IMR-90 (cell line): ENCODE results near the gene CRIP1. TPM values are rescaled to one million over a fixed set of nuclear protein-coding genes. Genes with fewer than 3 reads are reported as not detected.

Experiments used
- ATAC-seq: fragments of 200-7000 bp; cut with Tn5 transposase; 2 replicates; pipeline ENCODE4 v1.9.1; 2020; ENCODE audit warnings: low read depth, mild to moderate bottlenecking, moderate library complexity
- BruUV-seq: library from RNA; stranded (reverse); fragments of 400-500 nt; replicated peaks from 2 replicates; lab custom pipeline; 2021; lab: Mats Ljungman, UMichigan
- CTCF ChIA-PET: fragments of 300-600 bp; formaldehyde crosslinking; extraction: SDS; loops from one replicate; lab custom pipeline; 2021; ENCODE audit warnings: antibody characterized with exemption; lab: Yijun Ruan, JAX
- POLR2A ChIA-PET: fragments of 300-600 bp; sonication (Branson Sonifier 250); formaldehyde crosslinking; loops from one replicate; lab custom pipeline; 2022; ENCODE audit warnings: antibody characterized with exemption; ENCODE audit not compliant: unreplicated experiment; lab: Charles Lee
- DNase-seq: peaks from one replicate; pipeline ENCODE4 v3.0.0; 2013
- H2AFZ ChIP-seq: replicated peaks from 2 replicates; pipeline ENCODE3; 2013; ENCODE audit warnings: low read length, mild to moderate bottlenecking; ENCODE audit not compliant: poor library complexity
- H2AK5ac ChIP-seq: 2 replicates; pipeline ENCODE4 v1.6.1; 2013; ENCODE audit warnings: low read depth, low read length, inconsistent platforms
- H2AK9ac ChIP-seq: replicated peaks from 2 replicates; pipeline ENCODE3; 2013; ENCODE audit warnings: mild to moderate bottlenecking, low read depth, low read length, moderate library complexity; ENCODE audit not compliant: poor library complexity
- H2BK120ac ChIP-seq: 2 replicates; pipeline ENCODE4 v1.6.1; 2013; ENCODE audit warnings: low read depth, low read length, inconsistent platforms
- H2BK15ac ChIP-seq: 3 replicates; pipeline ENCODE4 v1.6.1; 2013; ENCODE audit warnings: low read depth, low read length, inconsistent platforms
- H2BK20ac ChIP-seq: 2 replicates; pipeline ENCODE4 v1.6.1; 2013; ENCODE audit warnings: low read depth, mild to moderate bottlenecking, inconsistent platforms, low read length, moderate library complexity
- H2BK5ac ChIP-seq: 2 replicates; pipeline ENCODE4 v1.6.1; 2013; ENCODE audit warnings: mild to moderate bottlenecking, low read depth, low read length, inconsistent platforms; ENCODE audit not compliant: poor library complexity, severe bottlenecking
- H3K14ac ChIP-seq: replicated peaks from 2 replicates; pipeline ENCODE4 v1.6.1; 2013; ENCODE audit warnings: low read depth, low read length, inconsistent platforms
- H3K18ac ChIP-seq: 2 replicates; pipeline ENCODE4 v1.6.1; 2013; ENCODE audit warnings: low read depth, low read length, control low read depth
- H3K23ac ChIP-seq: 2 replicates; pipeline ENCODE4 v1.6.1; 2013; ENCODE audit warnings: low read depth, low read length, inconsistent platforms
- H3K27ac ChIP-seq: 2 replicates; pipeline ENCODE4 v1.5.1; 2013; ENCODE audit warnings: mild to moderate bottlenecking, control low read depth, low read length; ENCODE audit not compliant: insufficient read depth
- H3K27me3 ChIP-seq: 2 replicates; pipeline ENCODE4 v1.6.1; 2013; ENCODE audit warnings: low read length; ENCODE audit not compliant: control insufficient read depth, insufficient read depth
- H3K36me3 ChIP-seq: 2 replicates; pipeline ENCODE4 v1.6.1; 2013; ENCODE audit warnings: low read length, mixed read lengths; ENCODE audit not compliant: control insufficient read depth, insufficient read depth
- H3K4ac ChIP-seq: 2 replicates; pipeline ENCODE4 v1.6.1; 2013; ENCODE audit warnings: low read depth, low read length, inconsistent platforms
- H3K4me1 ChIP-seq: 2 replicates; pipeline ENCODE4 v1.6.1; 2013; ENCODE audit warnings: low read length, mixed read lengths; ENCODE audit not compliant: control insufficient read depth, insufficient read depth
- H3K4me2 ChIP-seq: 2 replicates; pipeline ENCODE4 v1.6.1; 2013; ENCODE audit warnings: low read depth, mild to moderate bottlenecking, control low read depth, low read length, moderate library complexity
- H3K4me3 ChIP-seq: 2 replicates; pipeline ENCODE4 v1.5.1; 2013; ENCODE audit warnings: low read depth, mild to moderate bottlenecking, control low read depth, low read length, moderate library complexity; ENCODE audit not compliant: insufficient read depth
- H3K56ac ChIP-seq: 2 replicates; pipeline ENCODE4 v1.6.1; 2013; ENCODE audit warnings: low read length, inconsistent platforms; ENCODE audit not compliant: insufficient read depth; ENCODE audit errors: extremely low read depth
- H3K79me1 ChIP-seq, 2 experiments: 2 replicates each; pipeline ENCODE4 v1.6.1; 2013; ENCODE audit warnings: low read length in 2 of 2, inconsistent platforms in 1 of 2, low read depth in 1 of 2
- H3K9ac ChIP-seq: 2 replicates; pipeline ENCODE4 v1.6.1; 2013; ENCODE audit warnings: low read depth, low read length, control low read depth
- H3K9me1 ChIP-seq: 2 replicates; pipeline ENCODE4 v1.6.1; 2013; ENCODE audit warnings: low read length, inconsistent platforms; ENCODE audit not compliant: insufficient read depth
- H3K9me3 ChIP-seq: 2 replicates; pipeline ENCODE4 v1.6.1; 2013; ENCODE audit warnings: low read length; ENCODE audit not compliant: control insufficient read depth, insufficient read depth
- H4K20me1 ChIP-seq: 2 replicates; pipeline ENCODE4 v1.6.1; 2013; ENCODE audit warnings: low read length, inconsistent platforms; ENCODE audit not compliant: insufficient read depth
- H4K5ac ChIP-seq: 2 replicates; pipeline ENCODE4 v1.6.1; 2013; ENCODE audit warnings: mild to moderate bottlenecking, low read depth, low read length, control low read depth
- H4K8ac ChIP-seq, 2 experiments: 2 replicates each; pipeline ENCODE4 v1.6.1; 2013; ENCODE audit warnings: low read depth in 2 of 2, low read length in 2 of 2, control low read depth in 1 of 2, inconsistent platforms in 1 of 2
- H4K91ac ChIP-seq: 2 replicates; pipeline ENCODE4 v1.6.1; 2013; ENCODE audit warnings: low read depth, low read length, inconsistent platforms; ENCODE audit not compliant: insufficient read depth
- BHLHE40 ChIP-seq: fragments of 150-350 bp; IDR thresholded peaks from 2 replicates; pipeline ENCODE4 v1.6.1; 2016; ENCODE audit warnings: mild to moderate bottlenecking, low read depth, low read length
- CEBPB ChIP-seq: IDR thresholded peaks from 2 replicates; pipeline ENCODE4 v1.6.1; 2012; ENCODE audit warnings: low read depth, low read length, improper control_type of control experiment
- FOS ChIP-seq: fragments of 150-350 bp; IDR thresholded peaks from 2 replicates; pipeline ENCODE4 v1.6.1; 2016; ENCODE audit warnings: low read depth, low read length
- MAZ ChIP-seq: IDR thresholded peaks from 2 replicates; pipeline ENCODE4 v1.6.1; 2012; ENCODE audit warnings: low read depth, mild to moderate bottlenecking, low read length, improper control_type of control experiment, moderate library complexity, borderline replicate concordance
- MXI1 ChIP-seq: IDR thresholded peaks from 2 replicates; pipeline ENCODE4 v1.6.1; 2012; ENCODE audit warnings: low read depth, mild to moderate bottlenecking, low read length, moderate library complexity, borderline replicate concordance
- POLR2A ChIP-seq: IDR thresholded peaks from 2 replicates; pipeline ENCODE4 v1.6.1; 2012; ENCODE audit warnings: mild to moderate bottlenecking, low read depth, low read length
- RAD21 ChIP-seq: IDR thresholded peaks from 2 replicates; pipeline ENCODE4 v1.6.1; 2012; ENCODE audit warnings: low read length, improper control_type of control experiment
- RFX5 ChIP-seq: IDR thresholded peaks from 2 replicates; pipeline ENCODE4 v1.8.0; 2012; ENCODE audit warnings: low read depth, mild to moderate bottlenecking, low read length, moderate library complexity
- SMC3 ChIP-seq: fragments of 150-350 bp; IDR thresholded peaks from 2 replicates; pipeline ENCODE4 v1.6.1; 2016; ENCODE audit warnings: low read depth, mild to moderate bottlenecking, antibody characterized with exemption, low read length, moderate library complexity
- WGBS, 2 experiments: methylation state at CpG; one replicate each; pipeline versions ENCODE4 v1.1.5 to v1.1.7; 2013; ENCODE audit warnings: missing lambda C conversion rate in 2 of 2; ENCODE audit not compliant: insufficient read length in 1 of 2; ENCODE audit errors: extremely low coverage in 2 of 2; 5-methylcytosine and 5-hydroxymethylcytosine counted together
- dilution Hi-C: fragments of 300-500 bp; cut with HindIII; formaldehyde crosslinking; loops from one replicate; pipeline ENCODE4 v1.14.3; 2018; ENCODE audit warnings: low sequenced_read_pairs; ENCODE audit not compliant: unreplicated experiment
- in situ Hi-C: fragments of 300-500 bp; cut with MboI; formaldehyde crosslinking; loops from 3 replicates; pipeline ENCODE4 v1.14.3; 2019; ENCODE audit warnings: low sequenced_read_pairs, inconsistent platforms, mixed read lengths
- intact Hi-C: fragments of 100-400 bp; cut with micrococcal nuclease; formaldehyde crosslinking; loops from 2 replicates; pipeline ENCODE4 v1.10.0; 2022
- polyA plus RNA-seq, 3 experiments: library from polyadenylated mRNA; depleted of rRNA; stranded (reverse); fragments of >200 nt; gene quantifications; 2 replicates each; pipeline ENCODE4 v1.2.3, GENCODE V29; 2012; ENCODE audit warnings: low replicate concordance in 1 of 3
- total RNA-seq: library from RNA; depleted of rRNA; stranded (reverse); fragments of >200 nt; gene quantifications from 2 replicates; pipeline ENCODE4 v1.2.3, GENCODE V29; 2012

CRIP1 gene
- total and polyA plus RNA-seq, 2 of the 4 experiments (the other 2 are of a cell fraction): 0.21 TPM; not detected in 1

- TF ChIP-seq MAZ (no peak), BHLHE40 (no peak)
These were observed 5.6 kb downstream of the CRIP1 start (continued) for GRCh38 chr14:105492031-105492970.

DNA sequence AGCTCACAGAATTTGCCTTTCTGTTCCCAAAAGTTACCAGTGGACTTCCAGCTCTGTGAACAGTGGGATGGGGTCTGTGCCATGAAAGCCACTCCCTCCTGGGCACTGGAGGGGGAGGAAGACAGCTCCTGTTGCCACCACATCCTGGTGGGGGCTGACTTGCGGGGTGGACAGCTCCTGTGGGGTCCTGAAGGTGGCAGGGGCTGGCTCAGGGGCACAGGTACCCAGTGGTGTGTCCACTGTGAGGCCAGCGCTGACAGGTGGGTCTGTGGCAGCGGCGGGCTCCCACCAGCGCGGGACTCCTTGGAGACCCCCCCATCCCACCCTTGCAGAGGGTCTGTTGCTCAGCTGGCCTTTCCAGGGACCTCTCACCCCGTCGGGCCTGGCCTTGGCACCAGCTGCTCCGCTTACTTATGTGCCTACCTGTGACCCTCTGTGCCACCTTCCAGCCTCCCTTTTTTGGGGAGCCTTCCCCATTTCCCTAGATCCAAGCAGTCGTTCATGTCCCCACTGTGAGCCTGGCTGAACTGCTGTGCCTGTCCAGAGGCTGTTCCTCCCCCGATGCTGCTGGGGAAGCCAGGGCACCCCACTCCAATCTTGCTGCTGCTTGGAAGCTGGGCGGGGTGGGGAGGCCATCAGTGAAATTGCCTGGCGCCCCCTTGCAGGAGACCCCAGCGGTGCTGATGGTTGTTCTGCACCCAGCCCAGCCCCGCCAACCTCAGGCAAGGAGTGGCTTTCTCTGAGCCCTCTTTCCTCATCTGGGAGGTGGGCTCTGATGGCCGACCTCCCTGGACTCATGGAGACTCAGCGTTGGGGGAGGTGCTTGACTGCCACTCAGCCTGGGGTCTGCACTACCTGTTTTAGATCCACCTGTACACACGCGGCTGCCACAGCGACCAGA is 6.5 kb downstream of the CRIP1 start:
- H3K9ac ChIP-seq: no peak overlapping the region
- no peak overlapping the region for H4K5ac ChIP-seq
- H3K9me1 ChIP-seq: peaks cover 6% of the 10 kb centered on the region; the same call in 1 of the 2 replicates
- no peak for DNase-seq
- H2BK120ac ChIP-seq: no peak overlapping the region
- H3K4ac ChIP-seq: no peak overlapping the region
- no peak overlapping the region for H2AK5ac ChIP-seq
- H4K91ac ChIP-seq: no peak overlapping the region
- no peak overlapping the region for H2BK15ac ChIP-seq
- 0 out of 2 replicates have a peak, but pooled peaks cover 6% of the 10 kb centered on the region for H4K20me1 ChIP-seq
- CTCF ChIA-PET: no interaction called here
- no peak overlapping the region for H3K4me3 ChIP-seq
- no TSS peak for BruUV-seq
- no peak overlapping the region for H3K56ac ChIP-seq
- H3K23ac ChIP-seq: no peak overlapping the region
- TF ChIP-seq RAD21: no peak
- TF ChIP-seq FOS: no peak
- no peak for TF ChIP-seq SMC3
- TF ChIP-seq RFX5: no peak
- no peak for TF ChIP-seq MXI1
- TF ChIP-seq CEBPB: no peak
- no peak for TF ChIP-seq POLR2A
- no peak for TF ChIP-seq MAZ
- in situ Hi-C loops (no loop called here), dilution Hi-C loops (no loop called here), intact Hi-C loops (loop anchor here (5.0 kb wide), 1 partner anchor 34 kb away; the partner anchor contains the start of gene TMEM121)
- no peak overlapping the region for H4K8ac ChIP-seq
- no peak overlapping the region for H3K18ac ChIP-seq
- no peaks in the 10 kb centered on the region for H3K36me3 ChIP-seq
- H2AFZ ChIP-seq: no peak overlapping the region
- H3K79me1 ChIP-seq: peaks cover 0 to 5% of the 10 kb centered on the region in 2 experiments; a peak in 1 of 4 replicates
- no peaks in the 10 kb centered on the region for H3K27me3 ChIP-seq
- peaks cover 2% of the 10 kb centered on the region; the same call in 1 of the 2 replicates for H3K4me1 ChIP-seq
- no peak for ATAC-seq
- no peak overlapping the region for H2AK9ac ChIP-seq
- no peak overlapping the region for H2BK5ac ChIP-seq
- H3K27ac ChIP-seq: no peak overlapping the region
- no peaks in the 10 kb centered on the region for H3K9me3 ChIP-seq
- no peak overlapping the region for H3K4me2 ChIP-seq
- H2BK20ac ChIP-seq: no peak overlapping the region
- 89% methylated on average over 6 of the region's 20 CpGs; no CpG with 5 or more reads in 1 of the 2 experiments for WGBS, 2 experiments
- POLR2A ChIA-PET: no interaction called here
- H3K14ac ChIP-seq: no peak overlapping the region
